GM23338 (cell line): ENCODE data around the gene RIGI. TPM values are rescaled to one million over a fixed set of nuclear protein-coding genes. Genes with fewer than 3 reads are reported as not detected.

Experiments used
- ATAC-seq: fragments of 200-7000 bp; cut with Tn5 transposase; 3 replicates; pipeline ENCODE4 v1.9.1; 2020
- DNase-seq: peaks from one replicate; pipeline ENCODE4 v3.0.0-alpha.2; 2015; ENCODE audit warnings: low spot score
- H2AFZ ChIP-seq: fragments of 200-600 bp; sonication (generic); 2 replicates; pipeline ENCODE4 v1.8.0; 2016; ENCODE audit warnings: antibody characterized with exemption, mild to moderate bottlenecking, moderate library complexity
- H3F3A ChIP-seq: fragments of 200-600 bp; sonication (generic); replicated peaks from 2 replicates; pipeline ENCODE4 v1.8.0; 2017; ENCODE audit warnings: antibody characterized with exemption, mixed run types, low read depth
- H3K27ac ChIP-seq: fragments of 200-600 bp; sonication (generic); 2 replicates; pipeline ENCODE4 v1.6.1; 2016; ENCODE audit warnings: low read depth
- H3K27me3 ChIP-seq: fragments of 200-600 bp; sonication (generic); 2 replicates; pipeline ENCODE4 v1.8.0; 2016; ENCODE audit warnings: mild to moderate bottlenecking, mixed run types, moderate library complexity; ENCODE audit not compliant: insufficient read depth
- H3K36me3 ChIP-seq: fragments of 200-600 bp; sonication (generic); 2 replicates; pipeline ENCODE4 v1.8.0; 2016; ENCODE audit warnings: mild to moderate bottlenecking; ENCODE audit not compliant: insufficient read depth
- H3K4me1 ChIP-seq: fragments of 200-600 bp; sonication (generic); 2 replicates; pipeline ENCODE4 v1.8.0; 2016; ENCODE audit warnings: mild to moderate bottlenecking, moderate library complexity; ENCODE audit not compliant: insufficient read depth
- H3K4me2 ChIP-seq: fragments of 200-600 bp; sonication (generic); 2 replicates; pipeline ENCODE4 v1.7.1; 2017; ENCODE audit warnings: mixed run types
- H3K4me3 ChIP-seq: fragments of 200-600 bp; sonication (generic); 2 replicates; pipeline ENCODE4 v1.6.1; 2016; ENCODE audit warnings: mixed run types
- H3K79me2 ChIP-seq: fragments of 200-600 bp; sonication (generic); replicated peaks from 2 replicates; pipeline ENCODE4 v1.8.0; 2017; ENCODE audit warnings: mild to moderate bottlenecking; ENCODE audit not compliant: insufficient read depth
- H3K9me2 ChIP-seq: fragments of 200-600 bp; sonication (generic); 2 replicates; pipeline ENCODE4 v1.8.0; 2017; ENCODE audit not compliant: insufficient read depth
- H4K20me1 ChIP-seq: fragments of 200-600 bp; sonication (generic); replicated peaks from 2 replicates; pipeline ENCODE4 v1.8.0; 2017; ENCODE audit warnings: mild to moderate bottlenecking; ENCODE audit not compliant: insufficient read depth
- H3K27ac Mint-ChIP-seq: 2 replicates; pipeline ENCODE4 v1.8.0; 2020; ENCODE audit warnings: inconsistent platforms, mild to moderate bottlenecking, moderate library complexity, mixed read lengths
- H3K27me3 Mint-ChIP-seq: 3 replicates; pipeline ENCODE4 v1.8.0; 2022; ENCODE audit warnings: low read depth, mild to moderate bottlenecking, moderate library complexity, mixed read lengths, inconsistent platforms; ENCODE audit not compliant: insufficient read depth, poor library complexity
- H3K36me3 Mint-ChIP-seq: 3 replicates; pipeline ENCODE4 v1.8.0; 2021; ENCODE audit warnings: low read depth, mild to moderate bottlenecking, inconsistent platforms, moderate library complexity, mixed read lengths
- H3K4me1 Mint-ChIP-seq: 3 replicates; pipeline ENCODE4 v1.8.0; 2020; ENCODE audit warnings: mild to moderate bottlenecking, inconsistent platforms, mixed read lengths
- H3K4me3 Mint-ChIP-seq: 3 replicates; pipeline ENCODE4 v1.8.0; 2021; ENCODE audit warnings: moderate library complexity, mild to moderate bottlenecking, inconsistent platforms, mixed read lengths
- H3K9me3 Mint-ChIP-seq: 3 replicates; pipeline ENCODE4 v1.8.0; 2020; ENCODE audit warnings: moderate library complexity, mild to moderate bottlenecking, inconsistent platforms, mixed read lengths
- CREB1 ChIP-seq: fragments of 250-450 bp; sonication (Bioruptor Pico); IDR thresholded peaks from 2 replicates; pipeline ENCODE4 v1.5.0; 2020; ENCODE audit warnings: low read depth, mild to moderate bottlenecking, moderate library complexity
- CTCF ChIP-seq, 2 experiments: fragments of 200-600 bp in 1 of 2; sonication (generic) in 1 of 2; conservative IDR thresholded peaks; 2 replicates each; pipeline versions ENCODE4 v1.5.1 to v1.6.1; 2016 to 2017; ENCODE audit warnings: antibody characterized with exemption in 2 of 2, low read depth in 2 of 2, mild to moderate bottlenecking in 2 of 2, moderate library complexity in 1 of 2
- ETS1 ChIP-seq: IDR thresholded peaks from 2 replicates; pipeline ENCODE4 v1.6.1; 2016; ENCODE audit warnings: antibody characterized with exemption
- EZH2 ChIP-seq: fragments of 200-600 bp; sonication (generic); IDR thresholded peaks from one replicate; pipeline ENCODE4 v1.8.0; 2017; ENCODE audit warnings: antibody characterized with exemption, mild to moderate bottlenecking, low read depth; ENCODE audit not compliant: unreplicated experiment
- EZH2phosphoT487 ChIP-seq: fragments of 200-600 bp; sonication (generic); IDR thresholded peaks from one replicate; pipeline ENCODE4 v1.8.1; 2018; ENCODE audit warnings: antibody characterized with exemption; ENCODE audit not compliant: unreplicated experiment
- JUNB ChIP-seq: IDR thresholded peaks from one replicate; pipeline ENCODE4 v1.6.1; 2016; ENCODE audit warnings: antibody characterized with exemption; ENCODE audit not compliant: unreplicated experiment
- NANOG ChIP-seq: IDR thresholded peaks from 2 replicates; pipeline ENCODE4 v1.6.1; 2016; ENCODE audit warnings: antibody characterized with exemption, borderline replicate concordance
- POLR2AphosphoS5 ChIP-seq: IDR thresholded peaks from 2 replicates; pipeline ENCODE4 v1.6.1; 2016; ENCODE audit warnings: antibody characterized with exemption, low read depth
- REST ChIP-seq: IDR thresholded peaks from one replicate; pipeline ENCODE4 v1.6.1; 2018; ENCODE audit warnings: antibody characterized with exemption; ENCODE audit not compliant: unreplicated experiment
- STAT1 ChIP-seq: IDR thresholded peaks from one replicate; pipeline ENCODE4 v1.6.1; 2016; ENCODE audit warnings: antibody characterized with exemption; ENCODE audit not compliant: unreplicated experiment
- ZNF114 ChIP-seq: fragments of 250-450 bp; sonication (Bioruptor Pico); IDR thresholded peaks from 2 replicates; pipeline ENCODE4 v1.5.0; 2020; ENCODE audit warnings: mild to moderate bottlenecking, moderate library complexity
- ZNF331 ChIP-seq: fragments of 250-450 bp; sonication (Bioruptor Pico); IDR thresholded peaks from 2 replicates; pipeline ENCODE4 v1.5.0; 2020; ENCODE audit warnings: low read depth, mild to moderate bottlenecking, moderate library complexity
- ZNF462 ChIP-seq: fragments of 250-450 bp; sonication (Bioruptor Pico); IDR thresholded peaks from 2 replicates; pipeline ENCODE4 v1.5.0; 2020; ENCODE audit warnings: mild to moderate bottlenecking, moderate library complexity
- polyA plus RNA-seq: library from polyadenylated mRNA; unstranded; fragments of >200 nt; fragmentation: Nextera tagmentation; extraction: Ambion mirVana; gene quantifications from 2 replicates; pipeline ENCODE4 v1.2.1, GENCODE V29; 2016
- total RNA-seq: library from RNA; depleted of rRNA; stranded (reverse); fragments of >200 nt; shearing (Covaris generic); gene quantifications from 2 replicates; pipeline ENCODE4 v1.2.3, GENCODE V29; 2014

Gene RIGI
- total and polyA plus RNA-seq, 2 experiments from 2014 or later: 14.2 to 14.7 TPM

- H3K4me1 ChIP-seq: peaks cover 8% of the 10 kb centered on the region
- peak overlapping the region; percentile 67; the same call in 1 of the 2 replicates for H2AFZ ChIP-seq
- peaks cover 5% of the 10 kb centered on the region for H3F3A ChIP-seq
- peak overlapping the region; percentile 78 for H3K27ac ChIP-seq
- peak; percentile 98 for DNase-seq
- peak; percentile 83 for ATAC-seq
- Mint-ChIP-seq H3K9me3 (no peaks in the 10 kb centered on the region; the same call in 2 of the 3 replicates), H3K4me1 (peaks cover 18% of the 10 kb centered on the region), H3K27ac (peak overlapping the region; percentile 99), H3K27me3 (peaks cover 22% of the 10 kb centered on the region), H3K4me3 (peak overlapping the region; percentile 89), H3K36me3 (peaks cover 29% of the 10 kb centered on the region)
- H3K36me3 ChIP-seq: no peaks in the 10 kb centered on the region
- peaks cover 59% of the 10 kb centered on the region for H3K79me2 ChIP-seq
- H3K27me3 ChIP-seq: no peaks in the 10 kb centered on the region
- peak overlapping the region; percentile 92 for H3K4me2 ChIP-seq
- no peak for TF ChIP-seq STAT1
- TF ChIP-seq POLR2AphosphoS5: peak; percentile 77
- no peak for TF ChIP-seq EZH2
- TF ChIP-seq CTCF (conservative IDR thresholded peaks at IDR 0.05; ENCODE audit: low read depth in 2 of 2): peak in 1 of 2 experiments; percentile 14; a peak in 2 of 4 replicates
- TF ChIP-seq JUNB: no peak
- TF ChIP-seq NANOG: no peak
- no peak for TF ChIP-seq EZH2phosphoT487
- TF ChIP-seq ZNF331 (CRISPR knock-in tag): no peak
- TF ChIP-seq ETS1: no peak
- no peak for TF ChIP-seq REST
- TF ChIP-seq ZNF462 (CRISPR knock-in tag): no peak
- no peak for TF ChIP-seq ZNF114 (CRISPR knock-in tag)
- TF ChIP-seq CREB1 (CRISPR knock-in tag): peak; percentile 89
- peaks cover 35% of the 10 kb centered on the region for H4K20me1 ChIP-seq
- peak overlapping the region; percentile 91 for H3K4me3 ChIP-seq
- H3K9me2 ChIP-seq: no peaks in the 10 kb centered on the region
Observed at GRCh38 chr9:32550562-32551275, 24.7 kb upstream of the RIGI start.
